PC-9 (cell line): Measurements from ENCODE around the gene PGAP3.

Source experiments
- CTCF ChIP-seq: fragments of 200-600 bp; sonication (generic); conservative IDR thresholded peaks from 2 replicates; pipeline ENCODE4 v1.6.1; 2017; ENCODE audit warnings: mixed run types, antibody characterized with exemption, mild to moderate bottlenecking, moderate library complexity
- EZH2 ChIP-seq: fragments of 200-600 bp; sonication (generic); IDR thresholded peaks from 2 replicates; pipeline ENCODE4 v1.8.0; 2017; ENCODE audit warnings: antibody characterized with exemption, low read depth

DNA sequence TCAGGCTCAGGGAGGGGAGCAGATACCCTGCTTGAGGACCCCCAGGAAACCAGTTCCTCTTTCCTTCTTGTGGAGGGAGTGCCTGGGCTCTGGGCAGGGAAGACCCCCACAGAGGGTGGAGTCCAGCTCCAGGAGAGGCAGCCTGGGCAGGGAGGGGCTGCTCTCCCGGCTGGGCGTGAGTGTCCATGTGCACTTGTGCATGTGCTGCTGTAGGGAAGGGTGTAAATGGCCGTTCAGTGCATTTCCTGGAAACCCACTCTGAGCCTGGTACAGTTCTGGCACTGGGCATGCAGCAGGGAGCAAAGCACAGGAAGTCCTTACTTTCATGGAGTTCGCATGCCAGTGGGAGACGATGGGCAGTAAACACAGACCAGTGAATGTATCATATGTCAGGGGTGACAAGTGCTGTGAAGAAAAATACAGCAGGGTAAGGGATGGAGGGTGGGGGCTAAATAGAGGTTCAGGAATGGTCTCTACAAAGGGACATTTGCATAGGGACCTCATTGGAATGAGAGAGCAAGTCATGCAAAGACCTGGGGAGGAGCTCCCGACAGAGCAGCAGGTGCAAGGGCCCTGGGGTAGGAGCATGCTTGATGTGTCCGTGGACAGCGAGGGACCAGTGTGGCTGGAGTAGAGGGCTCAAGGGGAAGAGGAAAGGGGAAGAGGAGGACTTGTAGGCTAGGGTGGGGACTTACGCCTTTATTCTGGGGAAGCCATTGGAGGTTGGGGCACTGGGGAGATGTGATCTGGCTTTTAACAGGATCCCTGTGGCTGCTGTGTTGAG is 45.4 kb downstream of the PGAP3 start:
- TF ChIP-seq CTCF (no peak), EZH2 (no peak)
